GM12878 (cell line): Measurements from ENCODE around the gene ICE1. TPM values are rescaled to one million over a fixed set of nuclear protein-coding genes. Genes with fewer than 3 reads are reported as not detected.

ENCODE experiments used
- ATAC-seq: fragments of 200-7000 bp; cut with Tn5 transposase; 3 replicates; pipeline ENCODE4 v1.9.1; 2020; ENCODE audit warnings: mild to moderate bottlenecking, moderate library complexity
- BruUV-seq: library from RNA; stranded (reverse); fragments of 400-500 nt; replicated peaks from 2 replicates; lab custom pipeline; 2021; lab: Mats Ljungman, UMichigan
- CTCF ChIA-PET: fragments of 300-600 bp; sonication (Branson Sonifier 250); formaldehyde crosslinking; extraction: SDS; loops from one replicate; lab custom pipeline; 2021; ENCODE audit warnings: inconsistent platforms; lab: Yijun Ruan, JAX
- POLR2A ChIA-PET: fragments of 350-600 bp; formaldehyde crosslinking; extraction: SDS; loops from one replicate; lab custom pipeline; 2021; ENCODE audit warnings: inconsistent platforms; lab: Charles Lee
- RAD21 ChIA-PET: fragments of 300-600 bp; sonication (Branson Sonifier 250); formaldehyde crosslinking; loops from one replicate; lab custom pipeline; 2023; ENCODE audit warnings: antibody characterized with exemption; ENCODE audit not compliant: unreplicated experiment; lab: Charles Lee
- SMC1A ChIA-PET: fragments of 300-600 bp; sonication (Branson Sonifier 250); formaldehyde crosslinking; loops from one replicate; lab custom pipeline; 2023; ENCODE audit not compliant: unreplicated experiment, uncharacterized antibody; lab: Charles Lee
- DNase-seq: peaks from one replicate; pipeline ENCODE4 v3.0.0-alpha.2; 2011; ENCODE audit warnings: low read depth, low spot score
- FAIRE-seq: peaks from 3 replicates; lab custom pipeline; 2011; peaks lifted over from hg19 to GRCh38; lab: Jason Lieb, UNC
- H2AFZ ChIP-seq: 2 replicates; pipeline ENCODE4 v1.6.0; 2011; ENCODE audit warnings: low read depth, low read length, control low read depth; ENCODE audit not compliant: control insufficient read depth
- H3K27ac ChIP-seq: 2 replicates; pipeline ENCODE4 v1.5.1; 2011; ENCODE audit warnings: control low read depth; ENCODE audit not compliant: control insufficient read depth, insufficient read depth
- H3K27me3 ChIP-seq, 2 experiments: replicated peaks in 1 of 2; 2 replicates each; pipeline versions ENCODE4 v1.6.0 to v1.6.1; 2011; ENCODE audit warnings: low read length in 1 of 2; ENCODE audit not compliant: control insufficient read depth in 2 of 2, insufficient read depth in 2 of 2
- H3K36me3 ChIP-seq, 2 experiments: 2 replicates each; pipeline ENCODE4 v1.5.1; 2011; ENCODE audit warnings: low read length in 1 of 2; ENCODE audit not compliant: control insufficient read depth in 2 of 2, insufficient read depth in 2 of 2
- H3K4me1 ChIP-seq: 2 replicates; pipeline ENCODE4 v1.6.1; 2011; ENCODE audit warnings: mild to moderate bottlenecking, low read length, moderate library complexity, mixed read lengths; ENCODE audit not compliant: control insufficient read depth, insufficient read depth
- H3K4me2 ChIP-seq: 2 replicates; pipeline ENCODE4 v1.6.0; 2011; ENCODE audit warnings: control low read depth; ENCODE audit not compliant: control insufficient read depth, insufficient read depth
- H3K4me3 ChIP-seq: fragments of 200-600 bp; sonication (generic); 2 replicates; pipeline ENCODE4 v1.5.1; 2016
- H3K79me2 ChIP-seq: 2 replicates; pipeline ENCODE4 v1.6.0; 2011; ENCODE audit warnings: low read length; ENCODE audit not compliant: control insufficient read depth, insufficient read depth
- H3K9ac ChIP-seq: 2 replicates; pipeline ENCODE4 v1.8.0; 2011; ENCODE audit warnings: low read length, control low read depth, mixed read lengths; ENCODE audit not compliant: control insufficient read depth, insufficient read depth
- H3K9me3 ChIP-seq: replicated peaks from 3 replicates; pipeline ENCODE4 v1.5.1; 2011; ENCODE audit warnings: mild to moderate bottlenecking, low read length; ENCODE audit not compliant: control insufficient read depth, insufficient read depth
- H4K20me1 ChIP-seq: 2 replicates; pipeline ENCODE4 v1.6.0; 2011; ENCODE audit not compliant: control insufficient read depth, insufficient read depth
- BHLHE40 ChIP-seq, 2 experiments: fragments of 450-650 bp in 1 of 2; IDR thresholded peaks; 2 replicates each; pipeline ENCODE4 v1.6.1; 2011 to 2017; ENCODE audit warnings: low read depth in 2 of 2, borderline replicate concordance in 1 of 2, improper control_type of control experiment in 1 of 2, low read length in 1 of 2, mild to moderate bottlenecking in 1 of 2
- CBX5 ChIP-seq: sonication (generic); IDR thresholded peaks from 2 replicates; pipeline ENCODE4 v1.6.1; 2016; ENCODE audit warnings: low read depth, moderate library complexity, mild to moderate bottlenecking, inconsistent platforms
- CHD4 ChIP-seq: fragments of 200-600 bp; sonication (generic); IDR thresholded peaks from 2 replicates; pipeline ENCODE4 v1.6.1; 2016; ENCODE audit warnings: mild to moderate bottlenecking
- CUX1 ChIP-seq: IDR thresholded peaks from 2 replicates; pipeline ENCODE4 v1.6.1; 2012; ENCODE audit warnings: improper control_type of control experiment, low read depth, low read length; ENCODE audit not compliant: insufficient replicate concordance
- EZH2 ChIP-seq: IDR thresholded peaks from 2 replicates; pipeline ENCODE4 v1.6.1; 2012; ENCODE audit warnings: low read depth, mild to moderate bottlenecking, control low read depth, inconsistent platforms, low read length, borderline replicate concordance; ENCODE audit not compliant: control insufficient read depth
- FOXM1 ChIP-seq: IDR thresholded peaks from 2 replicates; pipeline ENCODE4 v1.6.1; 2012; ENCODE audit warnings: low read depth, mild to moderate bottlenecking, inconsistent platforms, low read length, moderate library complexity
- JUNB ChIP-seq: IDR thresholded peaks from 2 replicates; pipeline ENCODE4 v1.6.1; 2016; ENCODE audit warnings: antibody characterized with exemption, mild to moderate bottlenecking
- JUND ChIP-seq: IDR thresholded peaks from 2 replicates; pipeline ENCODE4 v1.6.1; 2012; ENCODE audit warnings: low read depth, mild to moderate bottlenecking, low read length, improper control_type of control experiment, moderate library complexity
- KAT2A ChIP-seq: conservative IDR thresholded peaks from 2 replicates; pipeline ENCODE4 v1.6.1; 2011; ENCODE audit warnings: low read depth, low read length; ENCODE audit not compliant: control insufficient read depth
- MLLT1 ChIP-seq: fragments of 450-650 bp; IDR thresholded peaks from 2 replicates; pipeline ENCODE4 v1.6.1; 2016; ENCODE audit warnings: mild to moderate bottlenecking
- MTA2 ChIP-seq: fragments of 450-650 bp; IDR thresholded peaks from 2 replicates; pipeline ENCODE4 v1.6.1; 2016; ENCODE audit warnings: low read depth, mild to moderate bottlenecking, moderate library complexity
- NFIC ChIP-seq: IDR thresholded peaks from 2 replicates; pipeline ENCODE4 v1.6.1; 2012; ENCODE audit warnings: low read depth, mild to moderate bottlenecking, inconsistent platforms, low read length, moderate library complexity
- NFYA ChIP-seq: IDR thresholded peaks from 2 replicates; pipeline ENCODE4 v1.6.1; 2011; ENCODE audit warnings: low read depth, mild to moderate bottlenecking, low read length, improper control_type of control experiment, borderline replicate concordance
- NRF1 ChIP-seq: conservative IDR thresholded peaks from 2 replicates; pipeline ENCODE4 v1.6.1; 2011; ENCODE audit warnings: mild to moderate bottlenecking, low read depth, low read length, improper control_type of control experiment
- PKNOX1 ChIP-seq: fragments of 450-650 bp; IDR thresholded peaks from 2 replicates; pipeline ENCODE4 v1.6.1; 2016; ENCODE audit warnings: mild to moderate bottlenecking
- SIN3A ChIP-seq: IDR thresholded peaks from 2 replicates; pipeline ENCODE4 v1.6.1; 2012; ENCODE audit warnings: low read depth, low read length, improper control_type of control experiment
- SMARCA5 ChIP-seq: fragments of 450-650 bp; IDR thresholded peaks from 2 replicates; pipeline ENCODE4 v1.6.1; 2017; ENCODE audit warnings: mild to moderate bottlenecking
- ZNF622 ChIP-seq: fragments of 450-650 bp; IDR thresholded peaks from 2 replicates; pipeline ENCODE4 v1.6.1; 2017; ENCODE audit warnings: mild to moderate bottlenecking, inconsistent platforms
- whole genome bisulfite sequencing: methylation state at CpG from one replicate; pipeline ENCODE4 v1.1.6; 2016; ENCODE audit warnings: low lambda C conversion rate; ENCODE audit not compliant: insufficient replicate concordance, insufficient coverage; ENCODE audit errors: missing lambda C conversion rate; 5-methylcytosine and 5-hydroxymethylcytosine counted together
- in situ Hi-C: fragments of 300-500 bp; cut with MboI; formaldehyde crosslinking; loops from 9 replicates; pipeline ENCODE4 v1.14.3; 2018; ENCODE audit warnings: mixed read lengths
- intact Hi-C: fragments of 100-400 bp; cut with micrococcal nuclease; formaldehyde crosslinking; loops from one replicate; pipeline ENCODE4 v1.14.2; 2022; ENCODE audit not compliant: unreplicated experiment
- polyA plus RNA-seq, 11 experiments: library from polyadenylated mRNA; depleted of rRNA in 4 of 11; unstranded in 6 of 11; stranded (reverse) in 5 of 11; fragments of >200 nt; fragmentation: Nextera tagmentation in 4 of 11; fragmentation: Illumina TruSeq in 1 of 11; extraction: Ambion mirVana in 4 of 11; extraction: Trizol in 1 of 11; gene quantifications; 1 replicate in 1 of 11; 2 replicates in 10 of 11; pipeline versions ENCODE4 v1.2.1 to v1.2.3, GENCODE V29; 2011 to 2016; ENCODE audit warnings: inconsistent platforms in 2 of 11, missing spikeins in 2 of 11, low read depth in 1 of 11
- total RNA-seq, 4 experiments: library from RNA; depleted of rRNA in 3 of 4; stranded (reverse); fragments of >200 nt in 3 of 4; fragmentation: Illumina TruSeq in 1 of 4; extraction: Trizol in 1 of 4; gene quantifications; 2 replicates each; pipeline versions ENCODE4 v1.2.1 to v1.2.3, GENCODE V29; 2013 to 2021

The ICE1 gene
- total and polyA plus RNA-seq, 10 of the 15 experiments (the other 5 are each of a cell fraction or from before 2014, with no cell fraction given) = 3.8 to 31.4 (median 18.9) TPM

- FAIRE-seq (no peak), ATAC-seq (no peak), DNase-seq (no peak)
- H3K79me2 ChIP-seq = peaks cover 66% of the 10 kb centered on the region
- no TSS peak for BruUV-seq
- peak overlapping the region; percentile 91 for H3K4me3 ChIP-seq
- 96% methylated on average over 2 of the region's 2 CpGs for WGBS
- H3K9ac ChIP-seq = no peak overlapping the region
- no peaks in the 10 kb centered on the region for H3K27me3 ChIP-seq
- CTCF ChIA-PET = no interaction called here
- H3K36me3 ChIP-seq = no peaks in the 10 kb centered on the region; a peak in 3 of 4 replicates
- no peak overlapping the region for H3K27ac ChIP-seq
- in situ Hi-C loops (loop anchor here (5.0 kb wide), 1 partner anchor 282 kb away; the partner anchor contains the start of gene ADAMTS16), intact Hi-C loops (loop anchor here (5.0 kb wide), 1 partner anchor 328 kb away; no protein-coding TSS in a partner anchor)
- H2AFZ ChIP-seq = no peak overlapping the region
- H3K9me3 ChIP-seq = no peaks in the 10 kb centered on the region; the same call in 2 of the 3 replicates
- POLR2A ChIA-PET = interaction anchor here (0.9 kb wide), 1 partner anchor 21 kb away, joined by 3 read pairs; no protein-coding TSS in a partner anchor
- RAD21 ChIA-PET = interaction anchor here (0.6 kb wide), 1 partner anchor 978 kb away, joined by 3 read pairs; no protein-coding TSS in a partner anchor
- peaks cover 2% of the 10 kb centered on the region; the same call in 1 of the 2 replicates for H4K20me1 ChIP-seq
- SMC1A ChIA-PET = interaction anchor here (0.8 to 1.9 kb wide), 3 partner anchors 12 to 18 kb away, joined by 4 to 6 read pairs (median 4); no protein-coding TSS in a partner anchor
- H3K4me1 ChIP-seq = peaks cover 16% of the 10 kb centered on the region
- H3K4me2 ChIP-seq = peak overlapping the region; percentile 92
- TF ChIP-seq SMARCA5 (no peak), JUNB (no peak), NRF1 (no peak), CUX1 (no peak), NFYA (no peak), ZNF622 (no peak), CHD4 (no peak), JUND (no peak), CBX5 (no peak), BHLHE40 (IDR thresholded peaks at IDR 0.05; ENCODE audit: borderline replicate concordance in 1 of 2, low read depth in 2 of 2, low read length in 1 of 2) (no peak), FOXM1 (no peak), NFIC (no peak), MTA2 (no peak), SIN3A (no peak), KAT2A (no peak), EZH2 (no peak), PKNOX1 (no peak), MLLT1 (no peak)
Observed at GRCh38 chr5:5424736-5425135, 2.3 kb downstream of the ICE1 start.
